HG02642 (cell line): ENCODE data around the gene SIGLEC14.
"Not testable (repeated sequence)": the region's sequence is repeated elsewhere in the genome, so short reads cannot be mapped to it uniquely, and the experiment has no call there.

ENCODE experiments used
- ATAC-seq: cut with Tn5 transposase; IDR thresholded peaks from one replicate; pipeline ENCODE4 v1.9.1; 2021; ENCODE audit warnings: mild to moderate bottlenecking; ENCODE audit not compliant: unreplicated experiment, poor library complexity

The SIGLEC14 gene

DNA sequence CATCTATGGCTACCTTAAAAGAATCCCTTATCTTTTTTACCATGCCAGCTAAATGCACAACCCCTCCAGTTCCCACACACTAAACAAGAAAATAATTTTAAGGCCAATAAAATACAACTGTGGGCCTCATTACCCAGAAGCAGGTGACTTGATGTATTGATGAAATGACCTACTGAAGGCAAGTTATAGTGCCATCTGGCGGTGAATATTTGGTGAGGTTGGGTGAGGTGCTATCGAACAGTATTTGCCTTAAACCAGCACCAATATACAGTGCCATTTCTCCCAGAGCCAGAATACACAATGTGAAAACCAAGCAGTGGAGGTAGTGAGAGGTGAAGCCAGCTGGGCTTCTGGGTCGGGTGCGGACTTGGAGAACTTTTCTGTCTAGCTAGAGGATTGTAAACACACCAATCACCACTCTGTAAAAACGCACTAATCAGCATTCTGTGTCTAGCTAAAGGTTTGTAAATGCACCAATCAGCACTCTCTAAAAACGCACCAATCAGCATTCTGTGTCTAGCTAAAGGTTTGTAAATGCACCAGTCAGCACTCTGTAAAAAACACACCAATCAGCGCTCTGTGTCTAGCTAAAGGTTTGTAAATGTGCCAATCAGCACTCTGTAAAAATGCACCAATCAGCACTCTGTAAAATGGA, 29.4 kb upstream of the SIGLEC14 start:
- ATAC-seq = not testable (repeated sequence)

DNA sequence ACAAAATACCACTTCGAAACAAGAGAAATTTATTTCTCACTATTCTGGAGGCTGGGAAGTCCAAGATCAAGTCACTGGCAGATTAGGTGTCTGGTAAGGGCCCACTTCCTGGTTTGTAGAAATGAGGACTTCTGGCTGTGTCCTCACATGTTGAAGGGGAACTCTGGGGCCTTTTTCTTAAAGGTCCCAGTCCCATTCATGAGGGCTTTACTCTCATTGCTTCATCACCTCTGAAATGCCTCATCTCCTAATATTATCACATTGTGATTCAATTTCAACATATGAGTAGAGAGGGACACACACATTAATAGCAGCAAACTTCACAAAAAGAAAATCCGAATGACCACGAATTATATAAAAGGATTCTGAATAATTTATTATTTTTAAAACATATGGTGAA, 21.6 kb upstream of the SIGLEC14 start:
- ATAC-seq = no peak

- no peak for ATAC-seq
Measured at GRCh38 chr19:51664997-51665396, 18.4 kb upstream of the SIGLEC14 start.

DNA sequence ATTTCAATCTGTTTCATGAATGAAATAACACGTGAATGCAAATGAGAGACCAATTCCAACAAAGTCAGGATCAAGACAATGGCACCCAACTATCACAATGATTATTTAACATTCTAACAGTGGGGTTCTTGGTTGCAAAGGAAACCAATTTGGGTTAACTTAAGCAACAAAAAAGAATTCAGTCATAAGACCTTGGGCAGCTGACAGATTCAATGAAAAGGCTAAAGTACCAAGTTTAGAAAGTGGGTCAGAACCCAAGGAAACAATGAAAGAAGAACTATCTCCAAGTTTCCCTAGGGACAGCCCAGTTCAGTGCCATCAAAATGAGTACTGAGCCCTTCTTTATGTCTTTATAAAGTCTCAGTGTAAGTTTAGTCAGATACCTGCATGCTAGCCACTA, 17.5 kb upstream of the SIGLEC14 start:
- no peak for ATAC-seq

- no peak for ATAC-seq
Measured at GRCh38 chr19:51663650-51664049, 17.0 kb upstream of the SIGLEC14 start.

- no peak for ATAC-seq
Measured at GRCh38 chr19:51660975-51661600, 14.5 kb upstream of the SIGLEC14 start.

DNA sequence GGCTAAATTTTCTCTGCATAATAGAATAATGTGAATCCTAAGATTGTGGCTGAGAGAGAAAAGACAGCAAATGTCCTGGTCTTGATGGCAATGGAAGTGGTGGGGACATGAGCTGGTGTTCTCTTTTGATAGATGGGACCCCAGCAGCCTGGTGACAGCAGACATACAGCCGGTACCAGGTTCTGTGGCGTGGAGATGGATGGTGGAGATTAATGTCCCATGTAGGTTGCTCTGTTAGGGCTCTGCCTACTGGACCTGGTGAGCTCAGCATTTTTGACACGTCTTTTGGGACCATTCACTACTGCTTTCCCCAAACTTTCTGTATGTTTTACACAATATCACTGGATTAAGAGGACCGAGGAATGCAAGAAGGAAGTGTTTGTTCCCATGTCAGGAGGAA, 8.2 kb upstream of the SIGLEC14 start:
- ATAC-seq = no peak

DNA sequence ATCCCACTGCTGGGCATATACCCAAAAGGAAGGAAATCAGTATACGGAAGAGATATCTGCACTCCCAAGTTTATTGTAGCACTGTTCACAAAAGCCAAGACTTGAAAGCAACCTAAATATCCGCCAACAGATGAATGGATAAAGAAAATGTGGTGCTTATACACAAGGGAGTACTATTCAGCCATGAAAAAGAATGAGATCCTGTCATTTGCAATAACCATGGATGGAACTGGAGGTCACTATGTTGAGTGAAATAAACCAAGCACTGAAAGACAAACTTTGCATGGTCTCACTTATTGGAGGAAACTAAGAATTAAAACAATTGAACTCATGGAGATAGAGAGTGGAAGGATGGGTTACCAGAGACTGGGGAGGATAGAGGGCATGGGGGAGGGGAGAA, 6.5 kb upstream of the SIGLEC14 start:
- ATAC-seq = no peak

- ATAC-seq = no peak
Measured at GRCh38 chr19:51652266-51652665, 5.6 kb upstream of the SIGLEC14 start.

GRCh38 chr19:51651216-51651846, 4.7 kb upstream of the SIGLEC14 start:
- no peak for ATAC-seq

GRCh38 chr19:51647318-51647717, 693 bp upstream of the SIGLEC14 start:
- no peak for ATAC-seq

DNA sequence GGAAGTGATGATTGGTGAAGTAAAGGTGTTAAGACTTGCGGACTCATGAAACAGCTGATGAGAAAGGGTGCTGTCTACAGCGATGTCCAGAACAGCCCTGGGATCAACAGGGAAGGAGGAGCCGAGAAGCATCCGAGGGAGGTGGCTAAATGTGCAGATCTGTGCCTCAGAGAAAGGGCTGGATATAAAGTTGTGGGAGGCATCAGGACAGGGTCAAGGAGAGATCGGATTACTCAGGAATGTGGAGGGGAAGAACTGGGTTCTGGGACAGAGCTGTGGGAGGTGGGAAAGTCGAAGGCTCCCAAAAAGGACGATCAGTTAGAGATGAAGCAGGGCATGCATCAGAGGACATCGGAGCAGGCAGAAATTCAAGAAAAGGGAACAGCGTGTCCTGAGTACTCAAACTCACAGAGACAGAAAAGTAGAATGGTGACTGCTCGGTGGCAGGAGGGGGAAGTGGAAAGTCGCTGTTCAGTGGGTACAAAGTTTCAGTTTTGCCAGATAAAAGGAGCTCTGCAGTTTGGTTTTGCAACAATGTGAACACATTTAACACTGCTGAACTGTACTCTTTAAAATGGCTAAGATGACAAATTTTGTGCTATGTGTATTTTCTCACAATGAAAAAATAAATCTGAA, 1.9 kb downstream of the SIGLEC14 start:
- ATAC-seq = no peak

GRCh38 chr19:51641648-51642047, 5.0 kb downstream of the SIGLEC14 start:
- no peak for ATAC-seq

DNA sequence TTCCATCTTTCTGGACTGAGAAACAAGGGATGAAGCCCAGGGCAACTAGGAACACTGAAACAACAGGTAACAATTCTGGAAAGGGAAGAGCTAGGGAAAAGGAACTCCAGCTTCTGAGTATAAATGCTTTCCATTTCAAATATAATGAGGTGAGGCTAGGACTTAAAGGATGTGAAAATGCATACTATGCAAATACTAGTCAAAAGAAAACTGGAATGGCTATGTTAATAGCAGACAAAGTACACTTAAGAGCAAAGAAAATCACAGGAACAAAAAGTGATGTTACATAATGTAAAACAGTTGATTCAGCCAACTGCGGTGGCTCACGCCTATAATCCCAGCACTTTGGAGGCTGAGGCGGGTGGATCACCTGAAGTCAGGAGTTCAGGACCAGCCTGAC, 6.2 kb downstream of the SIGLEC14 start:
- ATAC-seq = no peak

DNA sequence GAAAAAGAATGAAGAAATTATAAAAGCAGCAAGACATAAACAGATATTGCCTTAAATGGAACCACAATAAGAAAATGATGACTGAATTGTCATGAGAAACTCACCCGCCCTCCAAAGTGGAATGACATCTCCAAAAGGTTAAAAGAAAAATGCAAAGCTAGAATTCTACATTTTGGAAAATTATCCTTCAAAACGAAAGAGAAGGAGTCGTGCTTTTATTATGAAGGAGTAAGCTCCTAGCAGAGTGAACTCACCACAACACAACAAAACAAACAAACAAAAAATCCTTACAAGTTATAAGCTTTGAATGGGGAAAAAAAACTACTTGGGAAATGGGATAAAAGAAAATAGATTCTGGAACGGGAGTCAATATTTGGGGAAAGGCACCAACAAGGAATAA, 6.7 kb downstream of the SIGLEC14 start:
- no peak for ATAC-seq

DNA sequence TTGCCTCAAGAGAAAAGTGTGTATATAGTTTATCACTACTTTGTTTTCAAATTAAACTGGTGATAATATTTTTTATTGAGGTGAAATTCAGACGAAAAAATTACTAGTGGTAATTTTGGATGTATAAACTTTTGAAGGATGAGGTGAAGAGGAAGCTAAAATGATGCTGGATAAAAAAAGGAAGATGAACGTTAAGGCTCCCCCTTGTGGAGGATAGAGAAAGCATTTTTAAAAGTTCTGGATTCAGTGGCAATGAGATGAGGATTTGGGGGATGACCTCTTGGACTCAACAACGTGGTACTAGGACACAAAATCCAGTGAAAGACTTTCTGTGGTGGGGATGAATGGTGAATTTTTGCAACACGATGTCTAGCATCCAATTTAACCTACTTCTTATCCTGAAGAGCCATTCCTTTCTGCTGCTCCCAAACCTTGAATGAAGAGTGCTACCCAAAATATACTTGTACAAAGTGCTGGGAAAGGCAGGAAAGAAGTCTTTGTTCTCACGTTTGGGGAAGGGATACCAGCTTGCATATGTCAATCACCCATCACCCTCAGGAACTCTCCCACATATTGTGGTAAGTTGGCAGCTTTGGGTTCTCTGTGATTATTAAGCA, 9.2 kb downstream of the SIGLEC14 start:
- ATAC-seq = no peak

DNA sequence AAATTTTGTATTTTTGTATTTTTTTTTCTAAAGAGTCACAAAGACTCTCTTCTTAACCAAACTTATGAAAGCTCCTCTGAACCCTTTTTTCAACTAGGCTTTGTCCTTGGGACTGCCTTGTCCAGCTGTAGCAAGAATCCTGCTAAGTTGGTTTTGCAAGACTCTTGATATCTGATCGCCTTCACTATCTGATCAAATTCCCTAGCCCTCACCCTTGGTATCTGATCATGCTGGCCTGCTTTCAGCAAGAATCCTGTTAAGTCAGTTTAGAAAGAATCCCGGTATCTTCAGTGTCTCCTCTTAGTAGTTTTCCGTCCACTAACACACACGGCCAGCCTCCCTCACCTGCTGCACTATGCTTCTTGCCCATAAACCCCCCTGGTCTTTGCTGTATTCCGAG, 14.5 kb downstream of the SIGLEC14 start:
- ATAC-seq = no peak

GRCh38 chr19:51630315-51630714, 16.3 kb downstream of the SIGLEC14 start, which contains the start of gene SIGLEC5:
Gene SIGLEC5, minus strand, starts transcription at chr19:51630401. Its CDS starts 66 bp downstream, at chr19:51630335.
- ATAC-seq = not testable (repeated sequence)

- no peak for ATAC-seq
Measured at GRCh38 chr19:51628153-51628939, 18.3 kb downstream of the SIGLEC14 start.

GRCh38 chr19:51627491-51628138, 19.0 kb downstream of the SIGLEC14 start:
- no peak for ATAC-seq
